NCI-H128 (cell line): ENCODE results near the gene ZNF608.

Experiments used
- DNase-seq: peaks from one replicate; lab custom pipeline; 2025; ENCODE audit not compliant: unreplicated experiment; lab: John Stamatoyannopoulos, UW

The ZNF608 gene

DNA sequence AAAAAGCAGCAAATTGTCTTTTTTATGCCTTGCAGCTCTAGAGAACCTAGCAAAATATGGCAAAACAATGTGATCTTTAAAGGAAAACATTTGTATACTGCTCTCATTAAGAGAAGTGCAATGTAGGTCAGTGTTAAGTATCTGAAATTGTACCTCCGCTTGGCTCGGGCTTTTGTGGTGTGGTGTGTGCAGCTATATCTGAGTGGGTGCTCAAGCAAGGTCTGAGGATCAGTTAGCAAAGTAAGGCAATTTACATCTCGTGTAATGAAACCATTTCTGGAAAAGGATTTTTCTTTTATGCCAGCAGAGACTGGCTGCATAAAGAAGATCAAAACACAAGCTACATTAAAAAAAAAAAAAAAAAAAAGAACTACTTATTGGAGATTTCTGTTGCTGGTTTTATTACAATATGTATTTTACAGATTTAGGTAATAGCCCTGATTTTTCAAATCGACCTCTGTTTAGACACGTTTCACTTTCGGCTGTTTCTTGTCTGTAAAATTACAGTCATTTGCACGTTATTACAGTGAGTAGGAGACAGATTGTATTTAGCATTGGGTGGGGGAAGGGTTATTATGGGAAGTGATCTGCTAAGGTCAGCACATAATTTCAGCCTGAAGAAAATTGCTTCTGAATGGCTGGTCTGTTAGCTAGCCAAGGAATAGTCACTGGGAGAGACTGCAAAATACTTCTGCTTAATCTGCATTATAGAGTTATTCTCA, 7.9 kb upstream of the ZNF608 start:
- DNase-seq, result no peak

DNA sequence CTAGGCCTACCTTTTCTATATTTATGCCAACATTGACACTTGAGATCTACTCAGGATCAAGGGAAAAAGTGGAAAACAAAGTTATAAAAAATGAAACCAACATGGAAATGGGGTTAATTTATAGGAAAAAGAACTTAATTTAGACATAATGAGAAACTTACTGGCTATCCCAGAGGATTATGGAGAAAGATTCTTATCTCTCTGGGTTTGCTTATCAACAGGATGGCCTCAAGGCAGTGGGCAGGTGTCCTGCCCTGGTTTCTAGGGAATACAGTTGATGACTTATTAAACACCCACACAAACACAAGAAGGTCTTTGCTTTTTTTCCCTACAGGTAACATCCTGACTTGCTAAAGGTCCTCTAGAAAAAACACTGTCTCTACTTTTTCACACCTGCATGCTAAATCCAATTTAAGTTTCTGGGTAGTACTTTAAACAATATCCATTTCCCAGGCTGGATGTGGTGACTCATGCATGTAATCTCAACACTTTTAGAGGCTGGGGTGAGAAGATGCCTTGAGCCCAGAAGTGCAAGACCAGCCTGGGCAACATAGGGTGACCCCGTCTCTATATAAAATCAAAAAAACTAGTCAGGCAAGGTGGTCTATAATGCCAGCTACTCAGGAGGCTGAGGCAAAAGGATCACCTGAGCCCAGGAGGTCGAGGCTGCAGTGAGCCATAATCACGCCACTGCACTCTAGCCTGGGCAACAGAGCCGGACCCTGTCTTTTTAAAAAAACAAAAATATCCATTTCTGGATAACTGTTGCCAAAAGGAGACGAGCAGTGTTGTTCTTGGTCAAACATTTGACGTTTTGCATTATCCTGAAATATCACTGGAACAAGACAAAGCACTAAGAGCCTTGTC, 6.6 kb upstream of the ZNF608 start:
- no peak for DNase-seq

DNA sequence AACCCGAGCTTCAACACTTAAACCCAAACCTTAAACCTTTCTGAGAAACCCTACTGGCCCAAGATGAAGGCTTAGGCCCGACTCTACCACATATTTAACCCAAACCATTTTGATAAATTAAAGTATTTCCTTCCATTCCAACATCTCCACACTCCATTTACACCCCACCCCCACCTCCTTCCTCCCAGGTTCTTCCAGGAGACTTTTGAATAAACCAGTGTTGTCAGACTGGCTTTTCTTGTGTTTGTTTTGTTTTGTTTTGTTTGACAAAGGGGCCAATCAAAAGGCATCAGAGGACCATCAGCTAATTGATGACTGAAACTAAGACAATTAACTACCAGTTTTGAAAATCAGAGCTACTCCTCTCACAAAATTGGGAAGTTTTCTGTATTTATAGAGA, 4.6 kb upstream of the ZNF608 start:
- DNase-seq, result no peak

DNA sequence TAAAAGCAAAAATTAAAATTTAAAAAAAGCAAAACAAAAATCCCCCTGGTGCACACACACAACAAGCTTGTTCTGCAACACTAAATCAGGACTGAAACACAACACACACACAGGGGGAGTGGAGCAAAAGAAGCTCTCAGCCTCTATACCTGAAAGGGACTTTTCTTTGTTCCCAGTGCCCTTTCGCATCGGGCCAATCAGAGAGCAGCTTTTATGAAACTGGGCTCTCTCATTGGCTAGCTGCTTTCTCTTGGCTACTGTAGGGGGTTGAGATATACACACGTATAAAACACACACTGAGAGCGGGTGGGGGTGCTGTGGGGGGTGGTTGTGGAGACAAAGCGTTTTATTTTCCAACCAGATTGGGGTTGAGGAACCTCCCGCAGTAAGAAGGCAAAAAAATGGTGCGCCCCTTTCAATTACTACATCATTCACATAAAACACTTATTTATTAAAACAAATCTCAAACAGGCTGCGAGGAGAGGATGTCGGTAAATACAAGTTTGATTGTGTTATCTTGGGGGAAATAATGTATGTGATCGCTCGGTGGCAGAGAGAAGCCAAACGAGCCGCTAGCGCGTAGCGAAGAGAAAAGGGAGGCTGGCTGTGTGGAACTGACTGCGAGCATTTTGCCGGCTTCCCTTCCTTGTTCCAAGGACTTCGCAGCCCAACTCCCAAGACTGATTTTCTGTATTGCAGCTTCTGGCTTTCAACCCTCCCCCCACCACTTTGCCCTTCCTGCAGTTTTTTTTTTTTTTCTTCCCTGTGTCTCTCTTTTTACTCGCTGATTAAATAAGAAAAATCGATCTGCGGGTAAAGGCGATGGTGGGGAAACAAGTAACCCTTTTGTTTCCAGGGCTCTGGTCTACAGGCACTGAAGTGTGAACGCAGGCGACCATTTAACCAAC, 2.5 kb upstream of the ZNF608 start:
- peak; percentile 70 for DNase-seq

DNA sequence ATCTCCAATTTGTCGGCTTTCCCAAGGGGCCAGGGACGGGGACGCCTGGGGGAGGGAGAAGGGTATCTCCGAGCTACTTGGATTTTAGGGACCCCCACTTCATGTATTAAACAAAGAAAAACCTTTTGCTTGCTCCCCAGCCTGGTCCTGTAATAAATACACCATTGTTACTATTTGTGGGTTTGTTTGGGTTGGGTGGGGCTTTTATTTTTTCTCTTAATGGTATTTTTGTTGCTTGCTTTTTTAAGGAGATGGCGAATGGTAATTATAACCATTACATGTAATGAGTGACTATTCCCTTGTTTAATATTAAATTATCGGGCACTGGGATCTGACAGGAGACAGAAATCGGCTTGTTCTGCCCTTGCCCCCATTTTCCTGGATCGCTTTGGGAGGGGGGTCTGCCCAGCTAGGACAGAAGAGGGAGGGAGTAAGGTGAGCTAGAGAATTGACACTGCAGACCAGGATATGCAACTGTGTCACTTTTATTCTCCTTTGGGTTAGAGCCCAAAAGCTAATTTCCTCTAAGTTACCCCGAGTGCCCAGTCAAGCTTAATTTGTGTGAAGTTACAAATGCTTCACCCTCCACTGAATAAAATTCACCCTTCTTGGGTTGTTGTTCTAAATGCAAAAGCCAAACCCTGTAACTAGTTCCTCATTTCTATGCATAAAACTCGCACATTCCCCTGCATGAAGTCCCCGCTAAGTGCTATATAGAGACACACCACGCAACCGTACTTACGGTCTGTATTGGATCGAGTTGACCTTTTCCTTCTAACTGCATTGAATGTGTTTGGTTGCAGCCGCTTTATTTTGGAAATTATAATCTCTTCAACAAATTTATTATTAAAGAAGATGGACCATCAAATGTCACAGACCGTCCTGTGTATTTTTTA, 1.6 kb upstream of the ZNF608 start:
- DNase-seq, result no peak

DNA sequence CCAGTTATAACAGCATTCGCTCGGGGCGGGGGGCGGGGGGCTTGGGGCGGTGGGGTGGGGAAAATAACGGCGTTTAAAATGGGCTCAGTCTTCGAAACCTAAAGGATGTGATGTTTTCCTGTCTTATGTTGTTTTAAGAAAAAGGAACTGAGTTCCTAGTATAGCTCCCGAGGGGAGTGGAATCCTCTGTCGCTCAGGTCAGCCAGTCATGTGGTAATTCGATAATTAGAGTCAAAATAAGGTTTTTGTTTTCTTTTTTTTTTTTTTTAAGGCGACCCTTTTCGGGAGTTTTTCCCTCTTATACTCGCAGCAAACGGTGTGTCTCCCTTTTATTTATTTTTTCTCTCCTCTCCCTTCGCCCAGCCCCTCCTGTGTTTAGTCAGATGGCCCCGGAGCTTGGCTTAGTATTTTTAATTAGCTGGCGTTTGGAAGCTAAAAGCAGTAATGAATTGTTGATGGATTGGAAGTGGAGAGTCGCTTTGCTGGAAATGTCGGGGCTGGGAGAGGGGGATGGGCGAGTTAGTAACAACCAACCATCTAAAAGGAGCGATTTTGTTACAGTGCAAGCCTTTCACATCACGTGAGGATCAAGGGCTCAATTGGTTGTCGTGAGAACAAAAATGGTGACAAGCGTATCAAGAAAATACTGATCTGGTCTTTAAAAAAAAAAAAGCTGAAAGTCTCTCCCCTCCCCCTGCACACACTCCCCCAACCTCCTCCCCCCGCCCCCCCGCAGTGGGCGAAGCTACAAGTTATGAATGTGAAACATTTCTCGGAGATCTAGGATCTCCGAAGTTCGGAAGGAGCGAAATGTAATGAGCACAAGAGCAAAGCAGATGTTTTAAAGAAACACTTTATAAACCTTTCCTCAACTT, 714 bp upstream of the ZNF608 start:
- DNase-seq, result peak; percentile 31

DNA sequence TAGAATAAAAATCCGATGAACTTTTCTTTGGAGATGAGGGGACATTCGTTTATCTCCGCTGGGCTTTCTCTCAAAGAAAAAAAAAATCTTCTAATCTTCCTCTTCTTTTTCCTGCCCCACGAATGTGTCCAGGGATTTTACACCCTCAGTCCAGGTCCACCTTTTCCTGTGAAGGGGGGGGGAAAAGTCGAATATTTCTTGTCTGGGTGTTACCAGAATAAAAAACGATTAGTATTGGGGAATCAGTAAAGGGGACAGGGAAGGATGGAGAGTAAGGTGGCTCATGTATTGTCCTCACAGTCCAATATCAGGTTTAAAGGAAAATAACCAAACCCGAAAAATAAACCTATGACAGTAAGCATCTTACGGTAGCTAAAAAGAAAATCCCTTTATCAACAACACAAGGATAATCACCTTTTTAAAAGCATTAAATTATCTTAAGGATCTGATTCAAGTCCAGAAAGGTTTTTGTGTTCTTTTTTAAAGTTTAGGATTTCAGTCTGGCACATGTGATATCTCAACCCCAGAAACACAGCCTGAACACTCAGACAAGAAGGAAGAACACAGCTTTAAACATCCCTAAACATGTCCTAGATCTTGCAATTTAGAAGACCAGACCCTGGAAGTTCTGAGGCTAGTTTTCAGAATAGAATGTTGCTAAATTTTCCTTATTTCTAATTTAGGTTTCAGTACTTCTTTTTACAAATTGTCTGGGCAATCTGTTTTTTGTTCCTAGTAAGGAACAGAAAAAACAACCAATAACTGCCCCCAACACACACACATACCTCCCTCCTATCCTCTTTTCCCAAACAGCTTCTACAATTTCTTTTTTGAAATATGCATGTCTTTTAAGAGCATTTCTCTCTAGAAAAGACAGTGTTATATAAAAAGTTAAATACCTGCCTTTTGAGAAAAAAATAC, 1.2 kb downstream of the ZNF608 start:
- no peak for DNase-seq

DNA sequence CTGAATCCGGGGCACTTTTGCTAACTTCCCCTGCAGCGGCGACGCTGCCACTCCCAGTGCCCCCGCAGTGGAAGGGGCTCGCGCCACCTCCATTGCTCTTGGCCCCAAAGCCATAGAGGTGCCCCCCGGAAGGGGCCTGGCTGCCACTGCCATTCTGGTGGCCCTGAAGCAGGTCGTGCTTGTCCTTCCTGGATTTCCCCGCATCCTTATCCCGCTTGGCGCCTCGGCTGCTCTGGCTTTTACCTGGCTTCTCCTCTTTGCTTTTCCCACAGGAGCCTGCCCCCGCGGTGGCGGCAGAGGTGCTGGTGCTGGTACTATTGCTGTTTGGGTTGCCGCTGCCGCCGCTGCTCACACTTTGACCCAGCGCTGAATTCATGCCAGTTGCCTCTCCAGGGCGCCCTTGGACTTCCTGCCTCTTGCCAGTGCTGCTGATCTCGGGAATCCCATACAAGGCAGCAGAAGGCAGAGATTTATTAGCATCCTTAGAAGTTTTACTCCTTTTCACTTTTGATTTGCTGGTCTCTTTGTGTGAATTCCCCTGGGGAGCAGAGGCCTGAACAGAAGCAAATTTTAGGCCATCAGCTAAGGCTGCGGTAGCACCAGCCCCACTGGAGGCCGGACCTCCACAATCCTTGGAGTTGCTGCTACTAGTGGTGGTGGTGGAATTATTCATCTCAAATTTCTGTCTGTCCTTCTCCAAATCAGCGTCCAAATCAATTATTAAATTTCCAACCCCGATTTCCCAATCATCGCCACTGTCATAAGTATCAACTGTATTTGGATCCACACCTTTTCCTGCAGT, 2.1 kb downstream of the ZNF608 start:
- DNase-seq, result no peak

DNA sequence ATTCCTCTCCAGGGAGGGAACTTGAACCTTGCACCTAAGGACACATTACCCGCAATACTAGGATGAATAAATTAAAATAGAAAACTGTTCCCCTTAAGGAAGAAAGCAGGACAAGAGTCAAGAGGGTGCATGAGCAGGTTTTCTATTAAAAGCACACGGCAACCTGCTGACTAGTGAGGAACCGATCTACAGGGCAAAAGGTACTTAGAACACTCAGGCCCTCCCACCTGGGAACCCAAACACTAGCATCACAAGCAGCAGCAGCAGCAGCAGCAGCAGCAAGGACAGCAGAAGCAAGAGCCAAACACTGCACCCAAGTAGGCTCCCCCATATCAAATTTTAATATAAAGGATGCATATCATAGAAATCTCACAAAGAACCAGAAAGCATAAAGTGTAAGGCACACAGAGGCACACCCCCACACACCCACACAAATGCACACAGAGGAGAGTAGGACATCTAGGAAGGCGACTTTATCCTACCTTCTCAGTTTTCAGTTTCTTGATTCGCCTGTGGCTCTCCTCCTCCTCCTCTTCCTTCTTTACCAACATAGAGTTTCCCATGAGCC, 2.8 kb downstream of the ZNF608 start:
- no peak for DNase-seq

DNA sequence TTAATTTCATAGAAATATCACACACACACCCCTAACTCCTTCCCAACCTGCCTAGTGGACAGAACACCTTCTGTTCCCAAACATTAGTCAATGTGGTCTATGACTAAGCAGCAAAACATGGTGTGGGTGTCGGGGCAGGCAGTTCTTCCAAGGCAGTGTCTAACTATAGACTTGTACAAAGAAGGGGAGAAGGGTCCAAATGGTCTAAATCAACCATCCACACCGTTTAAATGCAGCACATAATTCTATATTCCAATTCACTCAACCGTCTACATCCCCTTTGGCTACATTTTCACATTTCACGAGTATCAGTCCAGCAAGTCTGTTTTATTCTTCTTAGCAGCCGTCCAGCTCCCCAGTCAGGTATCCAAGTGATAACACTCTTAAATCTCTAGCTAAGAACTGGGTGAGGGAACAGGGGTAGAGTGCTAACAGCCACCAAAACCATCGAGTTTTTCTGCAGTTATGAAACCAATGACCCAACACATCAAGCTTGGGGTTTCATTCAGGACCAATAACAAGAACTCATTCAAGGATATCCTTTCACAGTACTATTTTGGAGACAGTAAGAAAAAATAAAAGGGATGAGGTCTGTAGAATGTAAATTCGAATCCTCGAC, 3.3 kb downstream of the ZNF608 start:
- DNase-seq, result no peak

DNA sequence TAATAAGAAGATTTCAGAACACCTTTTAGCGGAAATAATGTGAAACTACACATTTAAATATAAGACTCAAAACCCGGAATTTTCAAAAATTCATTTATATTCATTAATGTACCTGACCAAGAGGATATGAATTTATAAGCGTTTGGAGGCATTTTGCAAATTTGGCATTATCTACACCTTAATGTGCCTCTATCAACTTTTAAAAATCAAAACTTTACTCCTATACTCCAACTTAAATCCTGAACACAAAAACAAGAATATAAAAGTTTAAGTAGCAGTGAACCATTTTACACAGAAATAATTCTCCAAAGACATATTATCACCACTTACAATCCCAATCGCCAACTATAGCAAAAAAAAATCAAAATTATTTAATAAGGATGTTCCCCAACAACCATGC, 3.9 kb downstream of the ZNF608 start:
- DNase-seq, result no peak

DNA sequence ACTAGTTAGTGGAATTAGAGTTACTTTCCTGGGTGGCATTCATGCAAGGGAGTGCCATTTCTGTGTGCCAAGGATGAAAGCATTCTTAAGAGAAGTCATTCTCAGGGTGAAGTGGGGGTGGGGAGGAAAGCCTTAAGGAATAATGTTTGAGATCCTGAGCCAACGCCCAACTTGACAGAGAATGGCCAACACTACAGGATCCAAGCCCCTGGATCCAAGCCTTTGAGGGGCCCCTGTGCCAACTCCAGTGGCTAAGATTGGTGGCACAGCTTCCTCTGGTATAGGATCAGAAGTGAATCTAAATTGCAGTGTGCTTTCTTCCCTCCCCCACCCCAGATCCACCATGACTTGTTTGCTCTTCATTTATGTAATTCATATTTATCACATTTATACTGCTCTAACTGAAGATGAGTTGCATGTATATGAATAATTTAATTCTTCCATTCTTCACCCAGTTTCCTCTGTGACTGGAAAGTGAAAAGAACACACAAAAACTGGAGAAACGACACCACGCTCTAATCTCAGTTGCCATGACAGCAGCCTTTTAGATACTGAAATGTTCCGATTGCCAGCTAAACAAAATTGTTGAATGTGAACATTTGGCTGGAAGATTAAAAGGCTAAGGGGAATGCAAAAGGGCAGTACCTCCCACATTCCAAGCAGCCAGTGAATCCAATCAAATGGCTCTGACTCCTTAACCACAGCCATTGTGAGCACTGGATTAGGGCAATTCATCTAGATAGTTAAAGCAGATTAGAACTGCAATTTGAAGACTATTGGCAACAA, 4.5 kb downstream of the ZNF608 start:
- no peak for DNase-seq

DNA sequence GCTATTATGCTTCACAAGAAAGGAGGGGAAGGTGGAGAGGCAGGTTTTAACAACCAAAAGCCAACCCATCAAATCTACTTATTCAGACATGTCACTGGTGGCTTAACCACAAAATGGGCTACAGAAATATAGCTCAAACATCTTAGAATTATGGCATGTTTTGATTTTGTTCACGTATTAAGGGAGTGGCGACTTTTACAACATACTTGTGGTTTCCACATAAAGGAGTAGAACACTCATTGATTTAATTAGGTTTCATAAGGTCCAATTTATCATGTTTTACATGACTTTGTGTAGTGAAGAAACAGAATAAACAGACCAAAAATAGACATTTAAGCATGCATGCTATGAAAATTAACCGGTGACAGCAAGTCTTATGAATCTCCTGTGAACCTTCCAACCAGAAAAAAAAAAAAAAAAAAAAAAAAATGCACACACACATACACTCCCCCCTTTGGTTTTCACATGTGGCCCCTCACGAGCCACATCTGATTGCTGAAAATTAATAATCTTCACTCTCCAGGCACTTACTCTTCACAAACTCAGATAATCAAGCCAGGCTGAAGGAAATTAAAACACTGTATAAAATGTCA, 5.4 kb downstream of the ZNF608 start:
- no peak for DNase-seq

DNA sequence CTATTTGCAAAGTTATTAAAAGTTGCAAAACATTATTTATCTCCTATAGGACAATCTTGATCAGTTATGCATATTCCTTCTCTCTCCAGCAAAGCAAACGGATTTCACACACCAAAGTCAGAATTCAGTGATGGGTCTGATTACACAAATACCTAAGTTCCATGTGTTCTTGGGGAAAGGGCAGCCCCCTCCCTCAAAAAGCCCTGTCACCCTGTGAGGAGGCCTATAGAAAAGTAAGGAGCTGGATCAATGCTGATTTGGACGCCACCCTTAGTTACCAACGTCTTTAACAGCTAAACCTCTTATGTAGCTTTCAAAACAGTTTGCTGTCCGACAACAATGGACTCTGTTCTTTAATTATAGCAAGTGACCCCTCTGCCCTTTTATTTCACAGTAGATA, 6.4 kb downstream of the ZNF608 start:
- no peak for DNase-seq

DNA sequence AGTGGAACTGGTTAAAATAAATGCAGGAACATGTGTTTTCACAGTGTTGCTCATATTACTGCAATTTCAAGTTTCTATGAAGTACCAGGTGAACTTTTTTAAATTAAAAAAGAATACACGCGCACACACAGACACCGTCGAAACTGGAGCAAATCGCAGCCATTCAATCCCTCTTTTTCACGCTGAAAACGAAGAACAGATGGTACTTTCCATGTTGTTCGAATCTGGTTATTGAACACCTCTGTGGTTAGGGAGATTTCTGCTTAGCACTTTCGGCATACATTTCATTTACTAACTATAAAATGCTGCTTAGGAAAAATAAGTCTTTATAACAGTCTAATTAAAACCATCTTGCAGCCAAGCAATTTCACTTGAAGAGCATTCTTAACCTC, 6.8 kb downstream of the ZNF608 start:
- no peak for DNase-seq
